Islet of Langerhans (tissue), 1 donor: Measurements from ENCODE around the gene C11orf54.
A peak's percentile ranks its signal among the peaks of the same experiment; 100 is the strongest.
"Not testable (repeated sequence)": the region's sequence is repeated elsewhere in the genome, so short reads cannot be mapped to it uniquely, and the experiment has no call there.

ENCODE experiments used
- FAIRE-seq: peaks from one replicate; lab custom pipeline; 2011; peaks lifted over from hg19 to GRCh38; lab: Jason Lieb, UNC

The C11orf54 gene

DNA sequence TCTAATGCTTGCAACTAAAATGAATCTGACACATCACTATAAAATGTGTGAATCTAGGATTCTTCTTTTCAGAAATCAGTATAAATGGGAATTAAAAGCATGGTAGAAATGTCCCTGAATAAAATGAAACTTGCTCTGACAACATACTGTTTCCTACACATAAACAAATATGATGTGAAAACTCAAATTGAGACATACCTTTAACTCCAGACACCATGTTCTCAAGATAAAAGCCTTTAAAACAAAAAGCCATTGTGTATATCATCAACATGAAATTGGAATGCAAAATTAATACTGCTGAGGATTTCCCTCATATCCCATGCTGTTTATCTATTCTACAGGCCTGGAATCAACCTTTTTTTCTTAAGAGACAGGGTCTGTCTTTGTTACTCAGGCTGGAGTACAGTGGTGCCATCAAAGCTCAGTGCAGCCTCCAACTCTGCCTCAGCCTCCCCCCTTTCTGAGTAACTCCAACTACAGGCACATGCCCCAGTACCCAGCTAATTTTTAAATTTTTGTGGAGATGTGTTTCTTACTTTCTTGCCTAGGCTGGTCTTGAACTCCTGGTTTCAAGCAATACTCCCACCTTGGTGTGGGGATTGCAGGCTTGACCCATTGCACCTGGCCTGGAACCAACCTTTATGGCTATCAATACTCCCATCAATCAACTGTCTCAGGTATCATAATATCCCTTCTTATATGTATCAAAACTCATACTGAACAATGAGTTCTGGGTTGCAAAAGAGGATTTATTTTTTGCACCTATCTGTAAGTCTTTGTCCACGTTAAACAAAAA, 6.8 kb upstream of the C11orf54 start:
- FAIRE-seq, result no peak

DNA sequence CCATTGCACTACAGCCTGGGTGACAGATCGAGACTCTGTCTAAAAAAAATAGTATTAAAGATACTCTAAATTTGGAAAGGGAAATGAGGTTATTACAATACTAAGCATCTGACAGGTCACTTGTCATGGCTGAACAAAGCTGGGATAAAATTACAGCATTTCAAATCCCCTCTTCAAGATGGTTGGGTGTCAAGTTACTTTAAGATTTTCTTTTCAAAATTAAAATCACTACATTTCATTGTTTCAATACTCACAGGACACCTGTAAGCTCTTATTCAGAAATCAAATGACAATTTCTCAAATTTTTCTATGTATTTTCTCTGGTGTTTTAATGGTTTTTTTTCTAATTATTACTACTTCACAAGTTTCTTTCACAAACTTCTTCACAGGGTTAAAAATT, 5.8 kb upstream of the C11orf54 start:
- no peak for FAIRE-seq

DNA sequence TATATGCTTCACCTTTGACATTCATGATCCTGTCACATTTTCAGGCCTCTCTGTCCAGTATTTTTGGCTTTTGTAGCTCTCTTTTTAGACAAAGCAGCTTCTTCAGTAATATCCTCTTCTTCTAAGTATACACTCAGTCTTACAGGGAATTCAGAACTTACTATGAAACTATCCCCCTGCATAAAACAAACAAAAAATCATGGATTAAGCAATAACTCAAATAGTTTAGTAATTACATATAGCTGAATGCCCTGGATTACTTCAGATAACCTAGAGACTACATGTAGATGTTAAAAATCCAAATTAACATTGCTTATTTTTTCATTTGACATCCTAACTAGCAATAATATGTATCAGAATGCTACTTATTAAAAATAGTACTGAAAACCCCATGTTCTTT, 5.3 kb upstream of the C11orf54 start:
- no peak for FAIRE-seq

DNA sequence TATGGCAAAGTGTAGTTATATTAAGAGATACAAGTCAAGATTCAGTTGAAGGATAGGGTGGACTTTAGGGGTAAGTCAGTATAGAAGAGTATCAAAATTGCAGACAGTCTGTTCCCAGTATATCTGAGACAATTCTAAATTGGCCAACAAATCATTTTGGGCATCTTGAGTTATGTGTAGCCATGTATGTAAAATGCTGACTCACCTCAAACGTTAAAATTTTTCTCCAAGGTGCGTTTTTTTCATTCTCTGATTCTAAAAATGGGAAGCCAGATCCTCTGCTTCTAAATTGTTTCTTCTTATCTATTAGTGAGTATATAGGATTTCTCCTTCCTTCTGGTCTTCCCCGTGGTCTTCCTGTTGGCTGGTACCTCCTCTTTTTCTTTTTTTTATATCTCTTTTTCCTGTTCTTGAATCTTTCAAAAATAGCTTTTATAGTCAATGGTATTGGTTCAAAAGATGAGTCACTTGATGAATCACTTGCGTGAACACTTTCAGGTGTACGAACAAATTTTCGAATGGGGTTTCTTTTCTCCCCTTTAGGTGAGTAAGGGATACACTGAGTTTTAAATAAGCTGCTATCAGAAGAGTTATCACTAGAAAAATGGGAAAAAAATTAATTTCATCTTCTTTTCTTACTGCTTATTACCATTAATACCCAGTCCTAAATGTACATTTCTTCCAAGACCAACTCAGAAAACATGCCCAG, 3.4 kb upstream of the C11orf54 start:
- FAIRE-seq, result no peak

DNA sequence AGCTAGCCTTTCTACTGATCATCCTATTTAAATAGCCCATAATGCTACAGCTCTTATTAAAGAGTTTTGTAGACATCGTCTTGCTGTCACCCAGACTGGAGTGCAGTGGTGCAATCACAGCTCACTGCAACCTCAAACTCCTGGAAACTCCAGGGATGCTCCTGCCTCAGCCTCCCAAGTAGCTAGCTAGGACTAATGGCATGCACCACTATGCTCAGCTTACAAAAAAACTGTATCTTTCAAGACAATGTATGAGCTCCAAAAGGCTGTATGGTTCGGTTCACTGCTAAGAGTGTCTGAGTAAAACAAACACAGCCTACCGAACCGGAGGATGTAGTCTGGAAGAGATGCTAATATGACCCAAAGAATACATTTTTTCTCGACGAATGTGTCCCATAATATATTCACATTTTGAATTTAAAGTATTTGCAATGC, 2.8 kb upstream of the C11orf54 start:
- no peak for FAIRE-seq

DNA sequence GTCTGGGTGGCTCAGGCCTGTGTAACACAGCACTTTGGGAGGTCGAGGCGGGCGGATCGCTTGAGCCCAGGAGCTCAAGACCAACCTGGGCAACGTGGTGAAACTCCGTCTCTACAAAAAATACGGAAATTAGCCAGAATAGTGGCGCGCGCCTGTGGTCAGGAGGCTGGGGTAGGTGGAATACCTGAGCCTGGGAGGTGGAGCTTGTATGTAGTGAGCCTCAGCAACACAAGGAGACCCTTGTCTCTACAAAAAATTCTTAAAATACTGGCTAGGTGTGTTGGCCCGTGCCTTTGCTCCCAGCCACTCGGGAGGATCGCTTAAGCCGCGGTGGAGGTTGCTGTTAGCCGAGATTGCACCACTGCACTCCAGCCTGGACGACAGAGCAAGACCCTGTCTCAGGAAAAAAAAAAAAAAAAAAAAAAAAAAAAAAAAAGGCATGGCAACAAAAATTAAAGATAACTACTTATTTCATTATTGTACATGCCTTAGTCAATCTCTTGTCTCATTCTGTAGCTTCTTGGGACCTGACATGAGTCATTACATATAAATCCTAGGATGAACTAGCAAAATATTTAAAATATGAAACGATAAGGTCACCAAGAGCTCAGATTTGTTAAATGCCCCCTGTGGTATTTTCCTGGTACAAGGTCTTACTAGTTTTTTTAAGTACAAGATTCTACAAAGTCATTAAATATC, 1.3 kb upstream of the C11orf54 start:
- peak; percentile 24 for FAIRE-seq

DNA sequence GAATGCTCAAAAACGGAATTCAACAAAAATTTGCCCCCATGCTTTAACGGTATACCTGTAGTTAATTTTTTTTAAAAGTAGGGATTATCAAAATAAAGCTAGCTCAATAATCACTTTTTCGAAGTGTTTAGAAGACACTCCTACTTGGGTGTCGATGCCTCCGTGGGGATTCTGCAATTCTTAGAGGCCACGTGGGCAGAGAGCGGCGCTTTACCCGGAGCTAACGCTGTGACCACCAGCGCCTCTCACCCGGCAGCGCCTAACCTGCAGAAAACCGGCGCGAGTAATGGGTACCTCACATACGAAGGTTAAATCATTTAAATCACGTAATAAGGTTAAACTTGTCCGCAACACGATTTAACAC, 760 bp upstream of the C11orf54 start:
- FAIRE-seq, result no peak

DNA sequence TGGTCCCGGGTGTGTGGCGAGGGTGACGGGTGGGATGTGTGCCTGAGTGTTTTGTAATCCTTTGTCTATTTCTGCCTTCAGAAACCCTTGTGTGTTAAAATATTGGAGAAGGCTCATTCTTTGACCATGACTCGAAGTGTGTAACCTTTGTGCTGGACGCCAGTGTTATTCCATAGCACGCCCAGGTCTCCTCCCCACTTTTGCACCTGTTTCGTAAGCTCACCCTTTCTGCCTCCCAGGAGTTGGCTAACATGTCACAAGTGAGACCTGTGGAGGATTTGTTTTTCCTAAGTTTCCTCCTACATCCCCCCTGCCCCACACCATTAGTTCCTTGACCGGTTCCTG, 382 bp downstream of the C11orf54 start:
- FAIRE-seq, result no peak

DNA sequence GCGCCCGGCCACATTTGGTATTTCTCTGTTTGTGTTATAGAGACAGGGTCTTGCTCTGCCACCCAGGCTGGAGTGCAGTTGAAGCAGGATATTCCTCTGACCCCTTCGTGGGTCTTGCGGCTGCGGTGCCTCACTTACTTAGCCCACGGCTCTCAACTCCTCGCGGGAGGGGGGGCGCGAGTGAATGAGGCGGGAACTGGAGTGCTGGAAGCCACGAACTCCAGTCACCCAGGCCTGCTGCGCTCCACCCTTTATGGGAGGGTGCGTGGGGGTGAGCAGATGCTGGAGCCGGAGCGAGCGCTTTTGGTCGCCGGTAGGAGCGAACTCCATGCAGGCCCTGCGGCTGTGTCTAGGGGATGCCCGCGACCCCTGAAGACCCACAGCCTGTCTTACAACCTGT, 1.8 kb downstream of the C11orf54 start:
- no peak for FAIRE-seq

DNA sequence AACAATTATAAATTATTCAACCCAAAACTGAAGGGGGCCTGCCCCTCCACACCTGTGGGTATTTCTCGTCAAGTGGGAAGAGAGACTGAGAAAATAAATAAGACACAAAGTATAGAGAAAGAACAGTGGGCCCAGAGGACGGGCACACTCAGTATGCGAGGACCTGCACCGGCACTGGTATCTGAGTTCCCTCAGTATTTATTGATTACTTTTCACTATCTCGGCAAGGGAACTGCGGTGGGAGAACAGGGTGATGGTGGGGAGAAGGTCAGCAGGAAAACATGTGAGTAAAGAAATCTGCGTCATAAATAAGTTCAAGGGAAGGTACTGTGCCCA, 3.2 kb downstream of the C11orf54 start:
- no peak for FAIRE-seq

DNA sequence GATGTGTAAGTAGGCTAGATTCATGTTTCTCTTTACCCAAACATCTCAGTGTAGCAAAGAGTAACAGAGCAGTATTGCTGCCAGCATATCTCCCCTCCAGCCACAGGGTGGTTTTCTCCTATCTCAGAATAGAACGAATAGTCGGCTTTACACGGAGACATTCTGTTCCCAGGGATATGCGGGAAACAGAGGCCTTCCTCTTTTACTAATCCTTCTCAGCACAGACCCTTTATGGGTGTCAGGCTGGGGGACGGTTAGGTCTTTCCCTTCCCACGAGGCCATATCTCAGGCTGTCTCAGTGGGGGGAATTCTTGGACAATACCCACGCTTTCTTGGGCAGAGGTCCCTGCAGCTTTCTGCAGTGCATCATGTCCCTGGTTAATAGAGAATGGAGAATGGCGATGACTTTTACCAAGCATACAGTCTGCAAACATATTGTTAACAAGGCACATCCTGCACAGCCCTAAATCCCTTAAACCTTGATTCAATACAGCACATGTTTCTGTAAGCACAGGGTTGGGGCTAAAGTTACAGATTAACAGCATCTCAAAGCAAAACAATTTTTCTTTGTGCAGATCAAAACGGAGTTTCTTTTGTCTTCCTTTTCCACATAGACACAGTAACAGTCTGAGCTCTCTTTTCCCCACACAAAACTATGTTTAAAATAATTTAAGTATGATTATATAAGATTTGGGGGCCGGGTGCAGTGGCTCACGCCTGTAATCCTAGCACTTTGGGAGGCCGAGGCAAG, 3.7 kb downstream of the C11orf54 start:
- FAIRE-seq, result not testable (repeated sequence)

DNA sequence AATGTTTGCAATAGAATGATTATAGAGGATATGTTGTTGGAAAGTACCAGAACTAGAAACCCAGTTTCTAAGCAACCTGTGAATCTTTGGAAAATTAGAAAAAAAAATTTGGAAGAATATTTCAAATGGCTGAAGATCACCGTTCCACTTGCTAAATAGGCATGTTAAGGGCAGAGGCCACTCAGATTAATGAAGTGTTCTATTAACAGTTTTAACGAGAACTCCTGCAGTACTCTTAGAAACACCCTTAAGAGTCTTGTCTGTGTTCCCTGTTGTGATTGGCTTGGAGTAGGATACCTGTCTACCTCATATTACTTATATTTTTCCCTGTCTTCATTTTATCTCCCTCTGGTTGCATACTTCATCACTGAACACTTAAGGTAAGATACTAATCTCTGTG, 4.6 kb downstream of the C11orf54 start:
- no peak for FAIRE-seq

DNA sequence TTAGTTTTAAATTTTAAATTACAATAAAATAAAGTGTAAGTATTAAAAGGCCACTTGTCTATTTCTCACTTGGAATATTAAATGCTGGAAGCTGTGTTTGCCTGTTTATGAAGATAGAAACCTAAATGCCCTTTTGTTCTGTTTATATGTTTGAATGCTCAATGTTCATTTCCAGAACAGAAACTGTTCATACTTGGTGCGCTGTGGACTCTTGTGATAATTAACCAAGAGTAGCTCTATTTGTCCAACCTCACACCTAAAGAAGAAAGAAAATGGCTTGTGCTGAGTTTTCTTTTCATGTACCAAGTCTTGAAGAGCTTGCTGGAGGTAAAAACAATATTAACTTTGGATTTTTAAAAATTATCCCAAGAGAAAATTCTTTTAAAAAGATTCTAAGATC, 5.7 kb downstream of the C11orf54 start:
- peak; percentile 45 for FAIRE-seq

DNA sequence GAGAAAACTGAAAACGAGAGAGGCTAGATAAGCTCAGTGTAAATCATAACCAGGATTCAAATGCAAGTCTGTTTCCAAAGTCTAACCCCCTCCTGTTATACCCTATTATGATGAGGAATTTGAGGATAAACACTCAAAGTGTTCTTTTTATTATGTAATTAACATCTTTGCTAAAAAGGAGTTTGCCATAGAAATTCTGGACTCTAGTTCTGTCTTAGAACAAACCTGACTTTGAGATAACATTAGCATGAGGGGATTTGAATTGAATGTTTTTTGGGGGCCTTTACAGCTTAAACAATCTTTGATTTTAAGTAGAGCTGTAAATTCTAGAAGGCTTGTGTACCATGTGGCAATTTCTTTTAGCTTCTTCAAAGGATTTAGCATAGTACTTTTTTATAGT, 9.5 kb downstream of the C11orf54 start:
- no peak for FAIRE-seq

DNA sequence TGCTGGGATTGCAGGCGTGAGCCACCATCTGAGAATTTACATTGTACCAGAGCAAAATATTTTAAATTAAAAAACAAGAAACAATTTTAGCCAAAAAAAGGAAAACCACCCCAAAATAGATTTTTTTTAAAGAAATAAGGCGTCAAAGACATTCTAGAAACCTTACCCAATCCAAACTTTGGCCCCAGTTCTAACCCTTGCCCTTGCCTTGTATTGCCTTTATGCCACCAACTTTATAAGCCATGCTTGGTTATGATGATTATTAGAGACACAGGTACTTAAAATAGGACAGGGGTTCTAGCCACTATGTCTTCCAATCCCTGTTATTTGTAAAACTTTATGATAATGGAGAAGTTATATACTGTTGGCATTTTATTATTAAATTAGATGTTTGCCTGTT, 11.8 kb downstream of the C11orf54 start:
- no peak for FAIRE-seq

DNA sequence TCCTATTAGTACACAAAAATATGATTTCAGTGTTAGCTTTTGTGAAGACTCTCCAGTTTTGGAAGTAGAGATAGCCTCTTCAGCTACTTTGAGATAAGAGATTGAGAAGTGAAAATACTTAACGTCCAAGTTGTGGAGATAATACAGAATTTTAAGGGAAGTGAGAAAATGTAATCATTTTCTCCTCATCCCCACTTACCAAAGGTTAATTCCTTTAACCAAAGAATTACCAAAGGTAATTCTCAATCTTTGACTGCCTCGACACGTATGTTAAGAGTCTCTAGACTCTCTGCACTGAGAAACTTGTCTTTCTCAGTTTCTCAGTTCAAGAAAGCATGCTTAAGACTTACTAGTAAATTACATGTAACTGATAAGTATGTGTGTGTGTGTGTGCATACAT, 15.3 kb downstream of the C11orf54 start:
- no peak for FAIRE-seq

DNA sequence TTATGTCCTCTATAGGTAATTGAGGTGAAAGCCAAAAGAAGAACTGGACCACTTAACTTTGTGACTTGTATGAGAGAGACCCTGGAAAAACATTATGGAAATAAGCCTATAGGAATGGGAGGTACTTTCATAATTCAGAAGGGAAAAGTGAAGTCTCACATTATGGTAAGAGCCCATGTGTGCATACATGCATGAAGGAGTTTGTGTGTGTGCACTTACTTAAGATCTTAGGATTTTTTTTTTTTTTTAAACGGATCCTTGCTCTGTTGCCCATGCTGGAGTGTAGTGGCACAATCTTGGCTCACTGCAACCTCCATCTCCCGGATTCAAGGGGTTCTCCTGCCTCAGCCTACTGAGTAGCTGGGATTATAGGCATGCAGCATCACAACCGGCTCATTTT, 15.8 kb downstream of the C11orf54 start:
- FAIRE-seq, result no peak

DNA sequence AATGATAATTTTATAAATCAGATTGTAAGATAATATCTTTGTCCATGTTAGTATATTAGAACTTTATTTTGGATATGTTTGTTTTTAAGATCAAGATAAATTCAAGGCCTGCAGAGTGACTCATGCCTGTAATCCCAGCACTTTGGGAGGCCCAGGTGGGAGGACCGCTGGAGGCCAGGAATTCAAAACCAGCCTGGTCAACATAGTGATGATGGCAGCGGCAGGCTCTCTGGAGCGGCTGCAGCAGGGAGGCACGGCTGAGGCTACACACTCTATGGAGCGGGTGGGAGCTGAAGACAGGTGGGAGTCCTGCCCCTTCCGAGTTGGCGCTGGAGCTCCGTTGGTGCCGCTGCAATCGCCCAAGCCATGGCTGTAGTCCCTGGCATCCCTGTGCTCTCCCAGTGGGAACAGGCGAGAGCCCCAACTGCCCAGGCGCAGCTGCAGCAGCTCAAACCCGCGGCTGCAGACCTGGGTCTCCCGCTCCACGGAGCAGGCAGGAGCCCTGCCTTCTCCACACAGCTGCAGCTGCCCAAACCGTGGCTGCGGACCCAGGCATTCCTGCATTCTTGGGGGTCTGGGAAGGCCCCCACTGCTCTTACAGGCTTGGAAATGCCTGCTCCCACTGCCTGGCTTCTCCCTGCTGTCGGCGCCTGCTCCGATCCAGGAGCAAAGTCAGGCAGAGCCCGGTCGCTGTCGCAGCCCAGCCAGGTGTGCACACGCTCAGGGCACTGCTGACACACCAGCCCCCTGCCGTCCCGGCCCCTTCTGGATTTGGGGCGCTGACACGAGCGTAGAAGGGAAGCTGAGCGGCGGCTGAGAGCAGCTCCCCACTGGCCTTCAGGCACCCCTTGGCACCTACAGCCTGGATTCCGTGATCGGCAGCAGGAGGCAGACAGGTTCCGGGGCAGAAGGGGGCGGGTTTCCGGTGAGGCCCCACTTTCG, 16.7 kb downstream of the C11orf54 start:
- no peak for FAIRE-seq

DNA sequence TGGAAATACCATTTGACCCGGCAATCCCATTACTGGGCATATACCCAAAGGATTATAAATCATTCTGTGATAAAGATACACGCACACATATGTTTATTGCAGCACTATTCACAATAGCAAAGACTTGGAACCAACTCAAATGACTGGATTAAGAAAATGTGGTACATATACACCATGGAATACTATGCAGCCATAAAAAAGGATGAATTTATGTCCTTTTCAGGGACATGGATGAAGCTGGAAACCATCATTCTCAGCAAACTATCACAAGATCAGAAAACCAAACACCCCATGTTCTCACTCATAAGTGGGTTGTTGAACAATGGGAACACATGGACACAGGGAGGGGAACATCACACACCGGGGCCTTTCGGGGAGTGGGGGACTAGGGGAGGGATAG, 17.7 kb downstream of the C11orf54 start:
- FAIRE-seq, result not testable (repeated sequence)

DNA sequence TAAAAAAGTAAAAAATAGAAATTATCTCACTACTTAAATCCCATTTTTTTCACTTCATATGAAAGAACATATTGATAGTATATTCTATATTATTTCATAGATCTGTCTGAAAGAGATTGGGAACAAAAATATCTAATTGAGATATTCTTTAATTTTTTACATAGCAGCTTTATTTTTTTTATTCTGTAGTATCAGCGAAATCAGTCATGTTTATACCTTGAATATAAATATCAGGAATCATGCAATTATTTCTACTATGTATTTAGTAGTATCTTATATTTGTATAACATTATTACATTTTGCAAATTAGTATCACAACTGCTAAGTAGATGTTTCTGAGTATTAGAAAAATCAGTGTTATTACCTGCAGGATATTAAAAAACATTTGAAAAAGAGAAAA, 20.4 kb downstream of the C11orf54 start:
- FAIRE-seq, result peak; percentile 43

DNA sequence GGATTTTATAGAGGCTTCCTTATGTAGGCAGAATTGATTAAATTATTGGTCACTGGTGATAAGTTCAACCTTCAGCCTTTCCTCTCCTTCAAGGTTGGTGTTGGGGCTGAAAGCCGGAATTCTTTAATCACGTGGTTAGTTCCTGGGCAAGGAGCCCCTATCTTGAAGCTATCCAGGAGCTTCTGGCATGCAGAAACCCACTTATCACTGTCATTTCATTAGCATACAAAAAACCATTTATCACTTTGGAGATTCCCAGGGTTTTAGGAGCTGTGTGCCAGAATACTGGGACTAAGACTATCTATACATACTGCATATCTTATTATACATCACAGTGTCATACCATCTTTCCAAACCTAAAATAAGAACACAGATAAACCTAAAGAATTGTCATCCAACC, 24.1 kb downstream of the C11orf54 start:
- FAIRE-seq, result no peak

DNA sequence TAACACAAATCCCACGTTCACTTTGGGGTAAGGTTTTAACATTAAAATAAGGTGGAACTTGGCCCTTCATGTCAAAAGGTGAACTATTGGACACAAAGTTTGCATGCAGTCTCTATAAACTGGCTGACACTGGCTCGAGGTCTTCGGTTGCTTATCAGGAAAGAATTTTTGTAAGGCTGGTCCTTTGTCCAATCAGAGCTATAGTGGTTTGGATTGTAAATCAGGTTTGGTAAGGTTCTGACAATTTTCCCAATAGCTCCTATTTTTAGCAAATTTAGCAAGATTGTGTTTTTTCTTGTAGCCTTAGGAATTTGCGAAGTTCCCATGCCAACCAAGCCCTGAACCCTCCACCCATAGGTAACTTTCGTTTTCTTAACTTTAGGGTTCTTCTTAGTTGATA, 25.0 kb downstream of the C11orf54 start:
- FAIRE-seq, result no peak
